ENCODE data around the gene OAT.
"Not testable (repeated sequence)": the region's sequence is repeated elsewhere in the genome, so short reads cannot be mapped to it uniquely, and the experiment has no call there.

The OAT gene

GRCh38 chr10:124381011-124381611 lies 37.6 kb downstream of the OAT start:
- no peak overlapping the region for H3K4me3 Mint-ChIP-seq

DNA sequence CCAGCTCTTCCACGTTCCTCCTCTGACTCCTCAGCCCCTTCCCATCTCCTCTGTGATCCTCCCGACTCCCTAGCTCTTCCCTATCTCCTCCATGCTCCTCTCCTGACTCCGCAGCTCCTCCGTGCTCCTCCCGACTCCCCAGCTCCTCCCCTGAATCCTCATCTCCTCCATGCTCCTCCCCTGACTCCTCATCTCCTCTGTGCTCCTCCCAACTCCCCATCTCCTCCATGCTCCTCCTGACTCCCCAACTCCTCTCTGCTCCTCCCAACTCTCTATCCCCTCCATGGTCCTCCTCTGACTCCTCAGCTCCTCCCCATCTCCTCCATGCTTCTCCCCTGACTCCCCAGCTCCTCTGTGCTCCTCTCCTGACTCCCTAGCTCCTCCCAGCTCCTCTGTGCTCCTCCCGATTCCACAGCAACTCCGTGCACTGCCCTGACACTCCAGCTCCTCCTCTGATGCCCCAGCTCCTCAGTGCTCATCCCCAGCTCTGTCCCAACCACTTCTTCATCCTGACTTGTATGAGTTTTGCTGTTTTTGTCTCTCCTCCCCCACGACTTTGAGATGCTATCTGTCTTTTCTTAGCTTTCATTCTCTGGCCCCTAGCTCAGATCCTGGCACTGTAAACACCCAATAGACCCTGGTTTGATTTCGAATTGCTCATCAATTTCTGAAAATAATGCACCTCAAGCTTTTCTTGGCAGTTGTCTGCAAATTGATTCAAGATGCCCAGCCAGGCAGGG lies 38.3 kb downstream of the OAT start:
- Mint-ChIP-seq H3K4me3 (no peak overlapping the region), H3K4me1 (ENCODE audit: low read depth) (no peaks in the 10 kb centered on the region), H3K36me3 (no peaks in the 10 kb centered on the region), H3K9me3 (ENCODE audit: low read depth) (no peaks in the 10 kb centered on the region), H3K27ac (no peak overlapping the region), H3K27me3 (peaks cover 24% of the 10 kb centered on the region)

More at GRCh38 chr10:124381011-124381611, 37.6 kb downstream of the OAT start:
- Mint-ChIP-seq H3K4me1 (ENCODE audit: low read depth) (no peaks in the 10 kb centered on the region), H3K27me3 (peaks cover 24% of the 10 kb centered on the region), H3K36me3 (no peaks in the 10 kb centered on the region), H3K27ac (no peak overlapping the region), H3K9me3 (ENCODE audit: low read depth) (no peaks in the 10 kb centered on the region)

DNA sequence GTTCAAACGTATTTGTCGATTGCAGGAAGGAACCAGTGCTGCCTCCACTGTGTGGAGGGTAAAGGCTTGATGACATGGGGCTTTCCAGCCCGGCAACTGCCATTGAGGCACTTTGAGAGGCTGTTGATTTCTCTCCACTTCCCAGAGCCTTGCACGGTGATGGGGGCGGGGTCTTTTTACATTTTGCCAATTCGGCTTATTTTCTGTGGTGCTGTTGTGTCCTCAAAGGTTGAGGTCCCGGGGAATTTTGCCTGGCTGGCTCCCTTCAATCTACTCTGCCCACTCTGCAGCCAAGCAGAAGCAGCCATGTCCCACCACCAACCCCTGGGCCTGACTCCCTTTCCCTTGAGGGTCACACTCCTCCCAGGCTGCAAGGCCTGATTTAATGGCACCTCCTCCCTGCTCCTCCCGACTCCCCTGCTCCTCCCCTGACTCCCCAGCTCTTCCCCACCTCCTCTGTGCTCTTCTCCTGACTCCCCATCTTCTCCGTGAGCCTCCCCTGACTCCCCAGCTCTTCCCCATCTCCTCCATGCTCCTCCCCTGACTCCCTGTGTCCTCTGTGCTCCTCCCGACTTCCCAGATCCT lies 39.0 kb downstream of the OAT start:
- Mint-ChIP-seq H3K27ac (no peak overlapping the region), H3K4me1 (ENCODE audit: low read depth) (no peaks in the 10 kb centered on the region), H3K36me3 (no peaks in the 10 kb centered on the region), H3K9me3 (ENCODE audit: low read depth) (no peaks in the 10 kb centered on the region), H3K27me3 (peaks cover 24% of the 10 kb centered on the region), H3K4me3 (no peak overlapping the region)

DNA sequence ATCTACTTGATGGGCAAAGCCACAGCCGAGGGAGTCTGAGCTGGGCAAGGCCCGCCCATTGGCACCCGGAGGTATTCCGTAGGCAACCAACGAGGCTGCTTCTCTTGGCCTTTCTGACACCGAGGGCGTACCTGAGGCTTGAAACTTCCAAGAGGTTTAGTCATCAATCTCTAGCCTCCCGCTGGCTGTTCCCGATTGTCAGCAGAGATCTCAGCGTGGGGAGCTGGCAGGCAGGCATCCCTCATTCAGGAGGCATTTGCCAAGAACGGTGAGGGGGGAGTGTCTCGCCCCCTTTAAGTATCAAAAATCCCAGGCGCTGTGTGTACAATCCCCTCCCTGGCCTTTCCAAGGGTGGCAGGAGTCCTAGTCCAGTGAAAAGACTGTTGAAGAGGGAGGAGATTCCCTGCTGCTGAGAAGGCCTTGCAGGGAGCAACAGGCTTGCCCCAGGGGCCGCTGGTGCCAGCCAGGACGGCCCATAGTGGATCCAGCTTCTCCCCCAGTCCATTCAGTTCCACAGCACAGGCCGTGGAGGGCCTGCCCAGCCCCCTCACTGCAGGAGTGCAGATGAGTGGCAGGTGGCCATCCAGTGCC lies 39.7 kb downstream of the OAT start:
- no peak overlapping the region for H3K27ac Mint-ChIP-seq

GRCh38 chr10:124378271-124378670 lies 40.5 kb downstream of the OAT start:
- H3K9me3 Mint-ChIP-seq (ENCODE audit: low read depth): no peaks in the 10 kb centered on the region
- H3K36me3 Mint-ChIP-seq: no peaks in the 10 kb centered on the region
- H3K27ac Mint-ChIP-seq: no peak overlapping the region
- H3K4me3 Mint-ChIP-seq: no peak overlapping the region
- H3K4me1 Mint-ChIP-seq (ENCODE audit: low read depth): no peaks in the 10 kb centered on the region
- peaks cover 21% of the 10 kb centered on the region for H3K27me3 Mint-ChIP-seq

More for the DNA sequence above, 39.7 kb downstream of the OAT start:
- H3K36me3 Mint-ChIP-seq: no peaks in the 10 kb centered on the region
- H3K4me1 Mint-ChIP-seq (ENCODE audit: low read depth): no peaks in the 10 kb centered on the region
- no peaks in the 10 kb centered on the region for H3K9me3 Mint-ChIP-seq (ENCODE audit: low read depth)
- H3K27me3 Mint-ChIP-seq: peaks cover 24% of the 10 kb centered on the region
- no peak overlapping the region for H3K4me3 Mint-ChIP-seq

DNA sequence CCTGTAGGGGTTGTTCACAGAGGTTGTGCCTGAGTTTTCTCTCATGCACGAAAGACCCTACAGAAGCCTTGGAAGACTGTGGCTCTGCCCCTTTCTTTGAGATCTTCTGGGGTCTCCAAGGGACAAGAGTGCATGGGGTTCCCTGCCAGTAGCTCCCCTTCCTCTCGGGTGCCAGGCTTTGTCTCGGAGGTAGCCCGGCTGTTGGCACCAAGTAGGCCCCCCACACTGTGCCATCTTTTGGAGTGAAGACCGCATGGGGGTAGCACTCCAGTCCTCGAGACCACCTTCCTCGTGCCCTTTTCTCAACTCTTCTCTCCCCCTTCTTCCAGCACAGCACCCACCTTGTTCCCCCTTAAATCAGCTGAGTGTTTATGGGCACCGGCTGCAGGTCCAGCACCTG lies 41.6 kb downstream of the OAT start:
- H3K27me3 Mint-ChIP-seq: peaks cover 22% of the 10 kb centered on the region

GRCh38 chr10:124376411-124376810 lies 42.3 kb downstream of the OAT start:
- Mint-ChIP-seq H3K36me3 (no peaks in the 10 kb centered on the region), H3K27ac (no peak overlapping the region), H3K4me1 (ENCODE audit: low read depth) (no peaks in the 10 kb centered on the region), H3K4me3 (no peak overlapping the region), H3K27me3 (peaks cover 18% of the 10 kb centered on the region), H3K9me3 (ENCODE audit: low read depth) (no peaks in the 10 kb centered on the region)

More for the DNA sequence above, 41.6 kb downstream of the OAT start:
- H3K36me3 Mint-ChIP-seq: no peaks in the 10 kb centered on the region
- no peaks in the 10 kb centered on the region for H3K4me1 Mint-ChIP-seq (ENCODE audit: low read depth)
- no peak overlapping the region for H3K27ac Mint-ChIP-seq
- no peak overlapping the region for H3K4me3 Mint-ChIP-seq
- H3K9me3 Mint-ChIP-seq (ENCODE audit: low read depth): no peaks in the 10 kb centered on the region

DNA sequence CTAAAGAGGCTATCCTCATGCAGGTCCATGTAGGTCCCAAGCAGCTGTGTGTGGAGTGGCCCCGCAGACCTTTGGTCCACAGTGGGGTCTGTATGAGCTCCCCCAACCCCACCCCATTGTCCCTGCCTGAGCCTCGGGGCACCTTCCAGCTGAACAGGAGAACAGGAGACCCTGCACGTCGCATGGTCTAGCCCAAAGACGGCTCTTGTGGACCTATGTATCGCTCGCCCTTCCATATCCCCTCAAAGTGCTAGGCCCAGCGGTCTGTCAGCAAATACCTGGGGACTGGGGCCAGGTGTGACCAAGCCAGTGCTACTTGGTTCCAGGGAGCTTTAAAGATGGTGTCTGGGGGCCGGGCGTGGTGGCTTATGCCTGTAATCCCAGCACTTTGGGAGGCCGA lies 43.0 kb downstream of the OAT start:
- Mint-ChIP-seq H3K9me3 (ENCODE audit: low read depth) (no peaks in the 10 kb centered on the region), H3K4me1 (ENCODE audit: low read depth) (no peaks in the 10 kb centered on the region), H3K27ac (no peak overlapping the region), H3K36me3 (no peaks in the 10 kb centered on the region), H3K4me3 (no peak overlapping the region), H3K27me3 (peaks cover 15% of the 10 kb centered on the region)

GRCh38 chr10:124375353-124375614 lies 43.4 kb downstream of the OAT start:
- Mint-ChIP-seq H3K4me3 (no peak overlapping the region), H3K4me1 (ENCODE audit: low read depth) (no peaks in the 10 kb centered on the region), H3K27me3 (peaks cover 11% of the 10 kb centered on the region), H3K9me3 (ENCODE audit: low read depth) (no peaks in the 10 kb centered on the region), H3K27ac (no peak overlapping the region), H3K36me3 (no peaks in the 10 kb centered on the region)

DNA sequence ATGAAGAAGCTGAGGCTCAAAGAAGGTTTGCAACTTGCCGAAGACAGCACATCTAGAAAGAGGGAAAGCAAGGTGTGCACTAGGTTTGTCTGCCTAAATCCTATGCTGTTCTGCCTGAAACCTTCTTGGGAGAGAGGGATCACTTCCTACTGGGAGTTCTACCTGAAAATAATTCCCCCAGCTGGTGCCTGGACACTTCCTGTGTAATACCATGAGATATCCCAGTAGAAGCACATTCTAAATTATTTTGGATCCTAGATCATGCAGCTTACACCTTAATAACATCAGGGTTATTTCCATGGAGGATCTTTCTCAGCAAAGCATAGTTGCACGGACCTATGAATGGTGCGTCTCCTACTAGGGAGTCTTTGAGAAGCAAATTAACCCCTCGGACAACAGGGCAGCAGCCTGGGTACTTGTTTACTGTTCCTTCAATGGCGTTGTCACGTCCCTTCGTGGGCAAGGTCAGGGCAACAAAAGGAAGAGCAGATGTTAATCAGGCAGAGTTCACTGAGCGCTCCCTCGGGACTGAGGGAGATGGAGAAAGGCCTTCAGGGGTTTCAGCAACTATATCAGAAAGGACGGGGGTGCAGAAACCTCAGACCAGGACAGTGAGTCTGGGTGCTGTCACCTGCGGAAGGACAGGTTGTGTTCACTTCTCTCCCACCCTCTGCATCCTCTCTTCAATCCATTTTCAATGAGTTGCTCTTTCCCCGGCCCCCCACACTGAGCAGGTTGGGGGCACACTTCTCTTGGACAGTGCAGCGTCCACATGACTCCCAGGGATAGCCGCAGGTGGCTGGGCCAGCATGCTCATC lies 44.0 kb downstream of the OAT start:
- H3K36me3 Mint-ChIP-seq: no peaks in the 10 kb centered on the region
- H3K4me1 Mint-ChIP-seq (ENCODE audit: low read depth): no peaks in the 10 kb centered on the region
- no peak overlapping the region for H3K4me3 Mint-ChIP-seq
- H3K27ac Mint-ChIP-seq: no peak overlapping the region
- peaks cover 11% of the 10 kb centered on the region for H3K27me3 Mint-ChIP-seq
- H3K9me3 Mint-ChIP-seq (ENCODE audit: low read depth): no peaks in the 10 kb centered on the region

GRCh38 chr10:124372899-124373298 lies 45.8 kb downstream of the OAT start:
- Mint-ChIP-seq H3K36me3 (no peaks in the 10 kb centered on the region), H3K4me3 (no peak overlapping the region), H3K9me3 (ENCODE audit: low read depth) (no peaks in the 10 kb centered on the region), H3K27me3 (peaks cover 9% of the 10 kb centered on the region), H3K4me1 (ENCODE audit: low read depth) (no peaks in the 10 kb centered on the region), H3K27ac (no peak overlapping the region)

DNA sequence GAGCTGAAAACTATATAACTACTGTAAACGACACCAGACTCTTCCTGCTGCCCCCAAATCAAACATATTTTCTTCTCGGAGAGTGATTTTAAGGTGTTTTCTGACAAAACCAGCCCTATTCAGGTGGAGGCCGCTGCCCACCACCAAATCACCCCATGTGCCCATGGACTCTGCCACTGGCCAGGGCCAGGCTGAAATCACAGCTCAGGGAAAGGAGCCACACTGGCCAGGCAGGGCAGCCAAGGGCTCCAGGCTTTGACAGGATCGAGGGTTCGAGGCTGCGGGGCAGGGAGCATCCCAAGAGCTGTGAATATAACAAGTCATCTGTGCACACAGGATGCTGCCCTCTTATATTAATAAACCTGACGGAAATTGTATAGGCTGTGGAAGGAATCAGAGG lies 48.3 kb downstream of the OAT start:
- Mint-ChIP-seq H3K9me3 (ENCODE audit: low read depth) (no peaks in the 10 kb centered on the region), H3K27me3 (peaks cover 4% of the 10 kb centered on the region), H3K4me3 (no peak overlapping the region), H3K27ac (no peak overlapping the region), H3K4me1 (ENCODE audit: low read depth) (no peaks in the 10 kb centered on the region), H3K36me3 (no peaks in the 10 kb centered on the region)

- H3K27me3 Mint-ChIP-seq: peaks cover 4% of the 10 kb centered on the region
- H3K27ac Mint-ChIP-seq: no peak overlapping the region
- no peak overlapping the region for H3K4me3 Mint-ChIP-seq
- H3K9me3 Mint-ChIP-seq (ENCODE audit: low read depth): no peaks in the 10 kb centered on the region
- no peaks in the 10 kb centered on the region for H3K4me1 Mint-ChIP-seq (ENCODE audit: low read depth)
- no peaks in the 10 kb centered on the region for H3K36me3 Mint-ChIP-seq
These were observed 48.7 kb downstream of the OAT start for GRCh38 chr10:124369986-124370385.

DNA sequence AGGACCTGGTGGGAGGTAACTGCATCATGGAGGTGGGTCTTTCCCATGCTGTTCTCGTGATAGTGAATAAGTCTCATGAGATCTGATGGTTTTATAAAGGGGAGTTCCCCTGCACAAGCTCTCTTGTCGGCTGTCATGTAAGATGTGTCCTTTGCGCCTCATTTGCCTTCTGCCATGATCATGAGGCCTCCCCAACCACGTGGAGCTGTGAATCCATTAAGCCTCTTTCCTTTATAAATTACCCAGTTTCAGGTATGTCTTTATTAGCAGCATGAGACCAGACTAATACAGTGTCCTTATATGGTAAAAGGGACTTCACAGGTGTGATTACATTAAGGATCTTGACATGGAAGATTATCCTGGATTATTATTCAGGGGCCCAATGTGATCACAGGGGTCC lies 49.2 kb downstream of the OAT start:
- not testable (repeated sequence) for H3K27ac Mint-ChIP-seq; H3K36me3 Mint-ChIP-seq; H3K9me3 Mint-ChIP-seq (ENCODE audit: low read depth); H3K27me3 Mint-ChIP-seq; H3K4me1 Mint-ChIP-seq (ENCODE audit: low read depth); H3K4me3 Mint-ChIP-seq

- Mint-ChIP-seq H3K27me3 (peaks cover 4% of the 10 kb centered on the region), H3K4me1 (ENCODE audit: low read depth) (no peaks in the 10 kb centered on the region), H3K9me3 (ENCODE audit: low read depth) (no peaks in the 10 kb centered on the region), H3K27ac (no peak overlapping the region), H3K36me3 (no peaks in the 10 kb centered on the region), H3K4me3 (no peak overlapping the region)
These were observed 49.7 kb downstream of the OAT start for GRCh38 chr10:124369066-124369465.

All from activated naive CD8-positive, alpha-beta T cell (primary cell).